ENCODE results near the gene PP2D1. TPM values are rescaled to one million over a fixed set of nuclear protein-coding genes. Genes with fewer than 3 reads are reported as not detected.
"Not testable (repeated sequence)": the region's sequence is repeated elsewhere in the genome, so short reads cannot be mapped to it uniquely, and the experiment has no call there.

The PP2D1 gene
- total RNA-seq, 2 donors from 2014 or later, result not detected

- DNase-seq (ENCODE audit: low spot score), result no peak
- intact Hi-C loops (cut with DNase I), result no loop called here
Measured at GRCh38 chr3:19997502-19997901, 14.6 kb downstream of the PP2D1 start.

DNA sequence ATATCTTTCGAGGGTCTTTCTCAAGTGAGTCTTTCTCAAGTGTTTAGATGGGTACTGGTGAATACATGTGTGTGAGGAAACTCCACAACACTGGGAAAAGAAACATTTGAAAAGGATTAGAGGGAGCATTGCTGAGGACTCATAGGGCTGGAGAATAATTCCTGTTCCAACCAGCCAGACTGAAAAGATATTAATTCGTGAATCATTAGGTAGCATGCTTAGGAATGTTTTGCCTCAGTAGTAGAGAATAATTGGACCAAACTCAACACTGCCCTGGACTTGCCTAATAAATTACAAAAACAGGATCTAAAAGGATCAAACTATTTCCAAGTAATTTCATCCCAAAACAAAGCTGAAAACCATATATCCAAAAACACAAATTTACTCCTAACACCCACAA lies 17.3 kb downstream of the PP2D1 start:
- no peak for DNase-seq (ENCODE audit: low spot score)
- intact Hi-C loops (cut with DNase I), result no loop called here

DNA sequence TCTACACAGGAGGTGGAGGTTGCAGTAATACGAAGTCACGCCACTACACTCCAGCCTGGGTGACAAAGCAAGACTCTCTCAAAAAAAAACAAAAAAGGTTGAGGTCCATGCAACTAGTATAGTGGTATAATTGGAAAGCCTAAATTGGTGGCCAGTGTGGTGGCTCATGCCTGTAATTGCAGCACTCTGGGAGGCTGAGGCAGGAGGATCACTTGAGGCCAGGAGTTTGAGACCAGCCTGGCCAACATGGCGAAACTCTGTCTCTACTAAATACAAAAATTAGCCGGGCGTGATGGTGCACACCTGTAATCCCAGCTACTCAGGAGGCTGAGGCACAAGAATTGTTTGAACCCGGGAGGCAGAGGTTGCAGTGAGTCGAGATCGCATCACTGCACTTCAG lies 23.2 kb downstream of the PP2D1 start:
- DNase-seq (ENCODE audit: low spot score); intact Hi-C loops (cut with DNase I): not testable (repeated sequence)

- no peak for DNase-seq (ENCODE audit: low spot score)
- intact Hi-C loops (cut with DNase I), result no loop called here
Measured at GRCh38 chr3:19972054-19972453, 40.0 kb downstream of the PP2D1 start.

- intact Hi-C loops (cut with DNase I), result no loop called here
- DNase-seq (ENCODE audit: low spot score), result no peak
Measured at GRCh38 chr3:19970327-19970726, 41.7 kb downstream of the PP2D1 start.

- DNase-seq (ENCODE audit: low spot score), result no peak
- intact Hi-C loops (cut with DNase I), result no loop called here
Measured at GRCh38 chr3:19967812-19968211, 44.3 kb downstream of the PP2D1 start.

- DNase-seq (ENCODE audit: low spot score), result no peak
- intact Hi-C loops (cut with DNase I), result no loop called here
Measured at GRCh38 chr3:19967208-19967607, 44.9 kb downstream of the PP2D1 start.

- DNase-seq (ENCODE audit: low spot score), result no peak
- intact Hi-C loops (cut with DNase I), result no loop called here
Measured at GRCh38 chr3:19961960-19962359, 50.1 kb downstream of the PP2D1 start.

DNA sequence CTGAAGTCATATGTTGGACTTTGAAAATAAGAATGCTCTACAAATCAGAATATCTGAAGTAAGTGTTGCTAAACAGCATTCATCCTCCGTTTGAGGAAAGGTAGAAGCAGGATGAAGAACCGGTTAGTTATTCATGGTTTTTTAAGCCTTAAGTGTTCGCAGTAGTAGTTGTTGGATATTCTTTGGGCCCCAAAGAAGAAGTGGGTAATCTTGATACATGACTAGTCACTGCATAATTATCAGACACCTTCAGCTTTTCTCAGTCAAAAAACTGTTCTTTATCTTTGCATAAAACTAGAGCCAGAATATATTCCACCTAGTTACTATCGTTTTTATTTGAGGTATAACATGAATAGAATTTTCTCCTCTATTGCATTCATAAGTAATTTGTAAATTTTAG lies 51.4 kb downstream of the PP2D1 start:
- DNase-seq (ENCODE audit: low spot score), result no peak
- intact Hi-C loops (cut with DNase I), result no loop called here

DNA sequence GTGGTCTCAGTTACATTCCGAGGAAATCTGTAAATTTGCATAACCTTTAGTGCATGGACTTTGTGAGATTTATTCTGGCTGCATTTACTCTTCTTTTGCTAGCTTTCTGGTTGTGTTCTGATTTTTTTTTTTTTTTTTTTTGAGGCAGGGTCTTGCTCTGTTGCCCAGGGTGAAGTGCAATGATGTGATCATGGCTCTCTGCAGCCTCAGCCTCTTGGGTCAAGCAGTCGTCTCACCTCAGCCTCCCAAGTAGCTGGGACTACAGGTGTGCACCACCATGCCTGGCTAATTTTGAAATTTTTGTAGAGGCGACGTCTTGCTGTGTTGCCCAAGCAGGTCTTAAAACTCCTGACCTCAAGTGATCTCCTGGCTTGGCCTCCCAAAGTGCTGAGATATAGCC lies 52.6 kb downstream of the PP2D1 start:
- intact Hi-C loops (cut with DNase I), result no loop called here
- DNase-seq (ENCODE audit: low spot score), result no peak

- intact Hi-C loops (cut with DNase I), result not testable (repeated sequence)
Measured at GRCh38 chr3:19957354-19957753, 54.7 kb downstream of the PP2D1 start.

DNA sequence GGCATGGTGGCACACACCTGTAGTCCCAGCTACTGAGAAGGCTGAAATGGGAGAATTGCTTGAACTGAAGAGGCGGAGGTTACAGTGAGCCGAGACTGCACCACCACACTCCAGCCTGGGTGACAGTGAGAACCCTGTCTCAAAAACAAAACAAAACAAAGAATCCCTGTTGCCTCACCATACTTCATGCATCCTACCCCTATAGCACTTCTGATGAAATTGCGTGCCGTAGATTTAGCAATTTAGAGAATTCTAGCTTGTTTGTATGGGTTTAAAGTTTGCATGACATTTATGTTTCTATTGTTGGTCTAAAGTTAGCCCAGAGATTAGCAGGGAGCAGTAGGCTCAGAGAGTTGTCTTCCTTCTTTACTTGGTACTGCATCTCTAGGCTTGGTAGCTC lies 57.4 kb downstream of the PP2D1 start:
- intact Hi-C loops (cut with DNase I), result no loop called here

More at GRCh38 chr3:19957354-19957753, 54.7 kb downstream of the PP2D1 start:
- not testable (repeated sequence) for DNase-seq (ENCODE audit: low spot score)

GRCh38 chr3:19950316-19950715 lies 61.7 kb downstream of the PP2D1 start:
- intact Hi-C loops (cut with DNase I), result loop anchor here in 1 of 2 donors (1.0 kb wide), 1 partner anchor 14 kb away; no protein-coding TSS in a partner anchor
- DNase-seq (ENCODE audit: low spot score), result no peak

More for the DNA sequence above, 57.4 kb downstream of the PP2D1 start:
- no peak for DNase-seq (ENCODE audit: low spot score)

GRCh38 chr3:19948226-19948591 lies 63.9 kb downstream of the PP2D1 start:
- no peak for DNase-seq (ENCODE audit: low spot score)
- intact Hi-C loops (cut with DNase I), result no loop called here

DNA sequence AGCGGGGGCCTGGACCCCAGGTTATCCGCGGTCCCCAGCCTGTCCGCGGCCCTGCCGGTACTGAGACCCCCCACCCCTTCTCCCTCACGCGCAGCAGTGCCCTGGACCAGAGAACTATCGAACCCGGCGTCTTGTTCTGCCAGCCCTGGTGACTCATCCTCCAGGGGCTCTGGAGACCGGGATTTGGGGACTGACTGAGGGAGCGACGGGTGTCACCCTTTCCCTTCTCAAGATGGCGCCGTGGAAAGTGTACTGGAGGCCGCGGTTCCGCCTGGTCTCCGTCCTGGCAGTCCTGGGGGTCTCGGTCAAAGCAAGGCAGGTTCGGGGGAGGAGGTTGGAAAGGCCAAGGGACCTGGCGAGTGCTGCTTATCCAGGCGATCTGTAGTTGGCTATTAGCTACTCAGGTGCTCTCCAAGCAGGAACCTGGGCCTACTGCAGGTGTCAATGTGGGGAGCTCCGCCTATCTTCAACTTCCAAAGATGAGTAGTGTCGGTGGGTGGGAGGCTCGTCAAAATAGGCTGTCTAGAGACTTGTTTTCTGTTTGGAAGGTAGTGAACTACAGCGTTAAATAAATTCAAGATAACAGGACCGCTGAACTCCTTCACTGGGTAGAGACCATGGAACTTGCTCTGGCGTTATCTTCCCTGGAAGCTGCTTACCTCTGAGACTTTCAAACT lies 64.4 kb downstream of the PP2D1 start:
- peak; percentile 83 for DNase-seq (ENCODE audit: low spot score)
- intact Hi-C loops (cut with DNase I), result no loop called here

DNA sequence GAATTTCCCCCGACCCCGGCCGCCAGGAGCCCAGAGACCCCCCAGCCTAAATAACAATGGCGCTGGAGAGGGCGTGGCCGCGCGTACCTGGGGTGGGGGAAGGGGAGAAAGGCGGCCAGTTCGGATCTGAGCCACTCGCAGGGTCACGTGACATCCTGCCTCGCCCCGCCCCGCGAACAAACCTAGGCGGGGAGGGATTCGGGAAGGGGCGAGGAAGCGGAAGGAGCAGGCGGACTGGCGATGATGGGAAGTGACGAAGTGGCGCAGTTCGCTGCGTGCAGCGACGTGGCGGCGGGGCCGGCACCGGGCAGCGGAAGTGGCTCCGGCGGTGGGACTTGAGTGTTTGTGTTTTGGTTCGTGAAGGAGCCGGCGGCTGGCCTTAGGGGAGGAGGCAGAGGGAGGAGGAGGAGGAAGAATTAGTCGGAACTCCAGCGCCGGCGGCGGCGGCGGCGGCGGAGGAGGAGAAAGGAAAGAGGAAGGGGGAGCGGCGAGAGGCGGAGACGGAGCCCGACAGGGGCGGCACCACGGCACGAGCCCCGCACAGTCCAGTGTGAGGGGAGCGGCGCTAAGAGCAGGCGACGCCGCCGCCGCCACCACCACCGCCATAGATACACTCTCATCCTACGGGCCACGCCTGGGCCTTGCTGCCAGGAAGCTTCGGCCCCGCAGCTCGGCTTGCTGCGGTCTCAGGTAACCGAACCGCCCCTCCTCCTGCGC lies 65.1 kb downstream of the PP2D1 start, which contains the start of gene RAB5A:
Gene RAB5A, plus strand, starts transcription at position 266 of the 717 bp plus-strand sequence. CDS start 3,802 bp downstream, outside the sequence.
- DNase-seq (ENCODE audit: low spot score), result peak; percentile 99
- intact Hi-C loops (cut with DNase I), result no loop called here

DNA sequence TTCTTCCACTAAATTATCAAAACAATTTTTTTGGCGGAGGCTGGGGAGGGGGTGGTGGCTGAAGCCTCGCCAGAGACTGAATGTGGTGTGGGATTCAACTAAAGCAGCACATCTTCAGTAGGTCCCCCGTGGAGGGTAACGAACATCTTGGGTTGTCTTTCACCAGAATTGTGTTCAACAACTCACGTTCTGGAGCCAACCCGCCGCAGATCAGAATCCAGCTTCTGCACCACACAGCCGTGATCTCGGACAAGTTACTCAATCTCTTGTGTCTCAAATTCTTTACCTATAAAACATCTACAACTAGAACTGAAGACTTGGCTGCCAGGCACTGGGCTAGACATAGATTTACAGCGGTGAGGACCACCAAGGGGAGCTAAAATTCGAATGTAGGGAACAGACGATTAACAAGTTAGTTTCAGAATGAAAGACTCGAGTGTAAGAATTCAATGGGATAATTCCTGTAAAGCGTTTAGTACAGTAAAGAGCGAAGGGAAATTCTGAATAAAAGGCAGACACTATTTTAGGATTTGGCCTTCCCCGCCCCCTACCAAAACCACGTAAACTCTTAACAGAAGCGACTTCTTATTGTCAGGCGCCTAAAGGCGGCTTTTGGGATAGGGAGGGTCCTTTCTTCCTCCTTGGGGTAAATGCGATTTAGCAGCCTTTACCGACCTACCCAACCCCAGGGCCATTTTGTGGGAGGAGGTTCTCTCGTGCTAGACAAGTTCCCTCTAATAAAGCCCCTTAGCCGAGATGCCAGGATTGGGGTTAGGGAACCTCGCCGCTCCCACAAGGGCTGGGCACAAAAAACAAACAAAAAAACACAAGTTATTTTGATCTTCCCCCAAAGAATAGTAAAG lies 65.9 kb downstream of the PP2D1 start:
- intact Hi-C loops (cut with DNase I), result no loop called here
- no peak for DNase-seq (ENCODE audit: low spot score)

DNA sequence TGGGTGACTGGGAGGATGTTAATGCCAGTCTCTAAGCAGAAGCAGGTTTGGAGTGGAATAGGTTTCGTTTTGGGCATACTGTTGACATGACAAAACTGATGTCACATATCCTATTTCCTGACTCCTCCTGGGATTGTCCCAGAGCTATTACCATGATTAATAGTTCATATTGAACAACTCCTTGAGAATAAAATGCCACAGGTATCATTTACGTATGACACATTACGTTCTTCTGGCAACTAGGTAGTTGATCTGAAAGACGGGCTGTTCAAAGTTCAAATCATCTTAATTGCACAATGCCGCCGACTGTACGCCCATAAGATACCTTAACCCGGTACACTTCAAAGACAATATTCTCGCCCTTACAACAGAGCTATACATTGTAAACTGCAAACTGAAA lies 66.5 kb downstream of the PP2D1 start:
- DNase-seq (ENCODE audit: low spot score), result no peak
- intact Hi-C loops (cut with DNase I), result no loop called here

DNA sequence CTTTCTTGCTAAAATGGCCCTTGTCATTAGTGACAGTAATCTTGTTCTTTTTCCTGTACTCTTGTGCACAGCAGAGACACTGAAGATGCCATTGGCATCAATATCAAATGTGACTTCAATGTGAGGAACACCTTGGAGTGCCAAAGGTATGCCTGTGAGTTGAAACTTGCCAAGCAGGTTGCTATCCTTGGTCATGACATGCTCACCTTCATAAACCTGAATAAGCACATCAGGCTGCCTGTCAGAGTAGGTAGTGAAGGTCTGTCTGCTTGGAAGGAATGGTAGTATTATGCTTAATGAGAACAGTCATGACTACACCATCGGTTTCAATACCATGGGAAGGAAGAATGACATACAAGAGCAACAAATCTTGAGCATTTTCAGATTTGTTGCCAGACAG lies 71.4 kb downstream of the PP2D1 start:
- no peak for DNase-seq (ENCODE audit: low spot score)
- intact Hi-C loops (cut with DNase I), result no loop called here

DNA sequence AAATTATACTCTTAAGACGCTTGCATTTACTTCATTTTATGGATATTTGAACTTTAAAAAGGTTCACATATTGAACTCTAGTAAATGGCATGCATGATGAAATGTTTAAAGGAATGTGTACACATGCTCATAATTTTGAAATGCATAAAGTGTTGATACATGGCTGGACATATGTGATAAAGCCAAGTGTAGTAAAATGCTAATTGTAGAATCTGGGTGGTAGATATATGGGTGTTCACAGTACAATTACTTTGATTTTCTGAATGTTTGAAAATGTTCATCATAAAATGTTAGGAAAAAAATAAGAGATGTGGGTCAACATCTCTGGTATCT lies 73.8 kb downstream of the PP2D1 start:
- DNase-seq (ENCODE audit: low spot score), result no peak

More for the DNA sequence above, 73.8 kb downstream of the PP2D1 start:
- intact Hi-C loops (cut with DNase I), result no loop called here
